ENCODE results near the gene EHMT1. TPM values are rescaled to one million over a fixed set of nuclear protein-coding genes. Genes with fewer than 3 reads are reported as not detected.
"Not testable (repeated sequence)": the region's sequence is repeated elsewhere in the genome, so short reads cannot be mapped to it uniquely, and the experiment has no call there.

The EHMT1 gene
- total and polyA plus RNA-seq, 10 of the 15 experiments (the other 5 are each of a cell fraction or from before 2014, with no cell fraction given), result 2.9 to 100 (median 48.1) TPM

GRCh38 chr9:137882506-137882821 is 263.7 kb downstream of the EHMT1 start:
- CTCF ChIA-PET, result no interaction called here
- intact Hi-C loops (cut with micrococcal nuclease; ENCODE audit: unreplicated experiment) (no loop called here), in situ Hi-C loops (cut with MboI) (no loop called here)
- FAIRE-seq, result no peak
- Histone ChIP-seq H3K27ac (ENCODE audit: control insufficient read depth, insufficient read depth) (no peak overlapping the region), H3K27me3 (replicated peaks in 1 of 2; ENCODE audit: control insufficient read depth in 2 of 2, insufficient read depth in 2 of 2, low read length in 1 of 2) (no peaks in the 10 kb centered on the region; a peak in 2 of 4 replicates), H3K9ac (ENCODE audit: control insufficient read depth, insufficient read depth, low read length) (no peak overlapping the region), H3K79me2 (ENCODE audit: control insufficient read depth, insufficient read depth, low read length) (no peaks in the 10 kb centered on the region), H4K20me1 (ENCODE audit: control insufficient read depth, insufficient read depth) (no peaks in the 10 kb centered on the region), H2AFZ (ENCODE audit: control insufficient read depth, low read depth, low read length) (no peak overlapping the region), H3K4me3 (no peak overlapping the region), H3K4me2 (ENCODE audit: control insufficient read depth, insufficient read depth) (no peak overlapping the region), H3K36me3 (ENCODE audit: control insufficient read depth in 2 of 2, insufficient read depth in 2 of 2, low read length in 1 of 2) (no peaks in the 10 kb centered on the region), H3K4me1 (ENCODE audit: control insufficient read depth, insufficient read depth, low read length) (no peaks in the 10 kb centered on the region), H3K9me3 (replicated peaks; ENCODE audit: control insufficient read depth, insufficient read depth, low read length) (no peaks in the 10 kb centered on the region; the same call in 2 of the 3 replicates)
- SMC1A ChIA-PET (ENCODE audit: uncharacterized antibody, unreplicated experiment), result no interaction called here
- whole genome bisulfite sequencing (ENCODE audit: insufficient coverage, insufficient replicate concordance, low lambda C conversion rate, missing lambda C conversion rate), result 33% methylated on average over 10 of the region's 10 CpGs
- DNase-seq (ENCODE audit: low read depth, low spot score), result no peak
- POLR2A ChIA-PET, result no interaction called here
- ATAC-seq, result no peak
- BruUV-seq (replicated peaks), result no TSS peak
- RAD21 ChIA-PET (ENCODE audit: unreplicated experiment), result no interaction called here
- TF ChIP-seq CBX5 (IDR thresholded peaks at IDR 0.05; ENCODE audit: low read depth) (no peak), ZBED1 (IDR thresholded peaks at IDR 0.05; ENCODE audit: borderline replicate concordance) (no peak), HCFC1 (IDR thresholded peaks at IDR 0.05; ENCODE audit: low read length) (no peak)

GRCh38 chr9:137883977-137884376 is 265.2 kb downstream of the EHMT1 start:
- WGBS (ENCODE audit: insufficient coverage, insufficient replicate concordance, low lambda C conversion rate, missing lambda C conversion rate), result 75% methylated on average over 1 of the region's 6 CpGs
- in situ Hi-C loops (cut with MboI); FAIRE-seq: not testable (repeated sequence)

More at GRCh38 chr9:137883977-137884376, 265.2 kb downstream of the EHMT1 start:
- H3K4me3 ChIP-seq; H3K27me3 ChIP-seq (replicated peaks in 1 of 2; ENCODE audit: control insufficient read depth in 2 of 2, insufficient read depth in 2 of 2, low read length in 1 of 2); BruUV-seq (replicated peaks); SMC1A ChIA-PET (ENCODE audit: uncharacterized antibody, unreplicated experiment); H3K9ac ChIP-seq (ENCODE audit: control insufficient read depth, insufficient read depth, low read length); intact Hi-C loops (cut with micrococcal nuclease; ENCODE audit: unreplicated experiment); H3K27ac ChIP-seq (ENCODE audit: control insufficient read depth, insufficient read depth); ATAC-seq; CTCF ChIA-PET; H3K36me3 ChIP-seq (ENCODE audit: control insufficient read depth in 2 of 2, insufficient read depth in 2 of 2, low read length in 1 of 2); POLR2A ChIA-PET; DNase-seq (ENCODE audit: low read depth, low spot score); RAD21 ChIA-PET (ENCODE audit: unreplicated experiment); H4K20me1 ChIP-seq (ENCODE audit: control insufficient read depth, insufficient read depth); H3K9me3 ChIP-seq (replicated peaks; ENCODE audit: control insufficient read depth, insufficient read depth, low read length); H3K4me1 ChIP-seq (ENCODE audit: control insufficient read depth, insufficient read depth, low read length); H3K79me2 ChIP-seq (ENCODE audit: control insufficient read depth, insufficient read depth, low read length); H3K4me2 ChIP-seq (ENCODE audit: control insufficient read depth, insufficient read depth); H2AFZ ChIP-seq (ENCODE audit: control insufficient read depth, low read depth, low read length): not testable (repeated sequence)

Data from GM12878 (cell line).